Stimulated activated naive CD4-positive, alpha-beta T cell treated with Interleukin-2 at 50 U/mL for 16 hours (primary cell): ENCODE data around the gene CHD8.
"Not testable (repeated sequence)": the region's sequence is repeated elsewhere in the genome, so short reads cannot be mapped to it uniquely, and the experiment has no call there.

Experiments used
- DNase-seq: peaks from one replicate; lab custom pipeline; 2025; lab: John Stamatoyannopoulos, UW

CHD8 gene, protein sequence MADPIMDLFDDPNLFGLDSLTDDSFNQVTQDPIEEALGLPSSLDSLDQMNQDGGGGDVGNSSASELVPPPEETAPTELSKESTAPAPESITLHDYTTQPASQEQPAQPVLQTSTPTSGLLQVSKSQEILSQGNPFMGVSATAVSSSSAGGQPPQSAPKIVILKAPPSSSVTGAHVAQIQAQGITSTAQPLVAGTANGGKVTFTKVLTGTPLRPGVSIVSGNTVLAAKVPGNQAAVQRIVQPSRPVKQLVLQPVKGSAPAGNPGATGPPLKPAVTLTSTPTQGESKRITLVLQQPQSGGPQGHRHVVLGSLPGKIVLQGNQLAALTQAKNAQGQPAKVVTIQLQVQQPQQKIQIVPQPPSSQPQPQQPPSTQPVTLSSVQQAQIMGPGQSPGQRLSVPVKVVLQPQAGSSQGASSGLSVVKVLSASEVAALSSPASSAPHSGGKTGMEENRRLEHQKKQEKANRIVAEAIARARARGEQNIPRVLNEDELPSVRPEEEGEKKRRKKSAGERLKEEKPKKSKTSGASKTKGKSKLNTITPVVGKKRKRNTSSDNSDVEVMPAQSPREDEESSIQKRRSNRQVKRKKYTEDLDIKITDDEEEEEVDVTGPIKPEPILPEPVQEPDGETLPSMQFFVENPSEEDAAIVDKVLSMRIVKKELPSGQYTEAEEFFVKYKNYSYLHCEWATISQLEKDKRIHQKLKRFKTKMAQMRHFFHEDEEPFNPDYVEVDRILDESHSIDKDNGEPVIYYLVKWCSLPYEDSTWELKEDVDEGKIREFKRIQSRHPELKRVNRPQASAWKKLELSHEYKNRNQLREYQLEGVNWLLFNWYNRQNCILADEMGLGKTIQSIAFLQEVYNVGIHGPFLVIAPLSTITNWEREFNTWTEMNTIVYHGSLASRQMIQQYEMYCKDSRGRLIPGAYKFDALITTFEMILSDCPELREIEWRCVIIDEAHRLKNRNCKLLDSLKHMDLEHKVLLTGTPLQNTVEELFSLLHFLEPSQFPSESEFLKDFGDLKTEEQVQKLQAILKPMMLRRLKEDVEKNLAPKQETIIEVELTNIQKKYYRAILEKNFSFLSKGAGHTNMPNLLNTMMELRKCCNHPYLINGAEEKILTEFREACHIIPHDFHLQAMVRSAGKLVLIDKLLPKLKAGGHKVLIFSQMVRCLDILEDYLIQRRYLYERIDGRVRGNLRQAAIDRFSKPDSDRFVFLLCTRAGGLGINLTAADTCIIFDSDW (N-terminal part only)

DNA sequence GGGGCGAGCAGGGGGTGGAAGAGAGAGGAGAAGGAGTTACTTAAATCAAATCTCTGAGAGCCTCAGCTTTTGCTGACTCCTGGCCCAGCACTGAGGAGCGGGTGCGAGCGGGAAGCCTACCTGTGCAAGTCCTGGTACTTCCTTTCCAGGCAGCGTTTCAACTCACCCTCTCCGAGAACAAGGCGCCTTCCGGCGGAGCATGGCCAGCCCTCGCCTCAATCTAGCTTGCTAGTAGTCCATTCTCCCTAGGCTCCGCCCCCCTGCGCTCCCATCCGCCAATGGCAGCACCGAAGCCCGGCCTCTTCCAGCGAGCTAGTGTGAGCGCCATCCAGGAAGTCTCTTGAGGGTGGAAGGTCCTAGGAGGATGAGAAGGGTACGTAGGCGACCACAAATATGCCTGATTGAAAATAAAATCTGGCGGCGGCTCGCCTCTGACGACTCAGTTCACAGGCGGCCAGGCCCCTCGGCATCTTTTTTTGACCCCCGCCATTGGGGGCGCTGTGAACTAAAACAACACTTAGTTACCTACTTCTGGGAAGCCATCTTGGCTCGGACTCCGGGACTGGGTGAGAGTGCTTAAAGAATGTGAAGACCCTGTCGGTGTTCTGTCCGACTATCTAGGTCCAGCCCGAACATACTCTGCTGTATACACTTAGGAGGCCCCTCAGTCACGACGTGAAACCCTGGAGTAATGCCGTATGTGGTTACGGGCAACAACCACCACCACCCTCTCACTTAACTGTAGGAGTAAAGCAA, at the start of gene CHD8:
CHD8 (minus strand) TSS at position 212 of the 756 bp plus-strand sequence. CDS start 24,480 bp downstream, outside the sequence.
- peak; percentile 99 for DNase-seq

GRCh38 chr14:21505012-21505553, 49.2 kb upstream of the CHD8 start:
- no peak for DNase-seq

- no peak for DNase-seq
Observed at GRCh38 chr14:21503376-21503775, 47.5 kb upstream of the CHD8 start.

DNA sequence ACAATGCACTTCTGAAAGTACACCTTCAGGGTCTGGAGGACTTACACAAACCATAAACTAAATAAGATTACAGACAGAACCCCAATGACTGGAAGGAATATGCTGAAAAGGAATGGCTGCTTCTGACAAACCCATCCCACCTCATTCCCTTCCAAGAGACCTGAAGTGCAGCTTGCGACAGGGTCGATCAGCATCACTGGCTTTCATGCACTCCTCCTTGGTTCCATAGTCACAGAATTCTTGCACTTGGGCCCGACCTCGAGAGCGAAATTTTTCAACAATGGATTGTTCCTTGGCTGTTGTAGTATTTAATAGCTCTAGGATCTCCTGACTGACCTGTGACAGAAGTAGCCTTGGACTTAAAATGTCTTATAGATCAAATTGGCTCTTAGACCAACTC, 45.6 kb upstream of the CHD8 start:
- DNase-seq, result no peak

- no peak for DNase-seq
Observed at GRCh38 chr14:21498540-21499526, 42.9 kb upstream of the CHD8 start.

DNA sequence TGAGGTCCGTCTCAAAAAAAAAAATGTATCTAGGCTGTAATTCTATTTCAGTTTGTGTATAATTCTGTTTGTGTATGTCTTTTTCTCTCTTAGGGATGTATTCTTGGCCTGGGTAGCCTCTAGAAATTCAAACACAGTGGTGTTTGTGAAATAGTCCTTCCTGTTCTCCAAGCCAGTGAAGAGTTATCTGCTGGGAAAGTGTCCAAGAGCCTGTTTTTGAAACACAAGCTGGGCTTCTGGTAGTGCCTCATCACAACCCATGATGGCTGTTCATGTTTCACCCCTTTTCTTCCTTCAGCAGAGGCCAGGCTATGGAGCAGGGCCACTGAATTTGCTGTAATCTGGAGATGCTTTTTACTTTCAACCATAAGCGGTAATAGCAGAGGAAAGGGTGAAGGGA, 40.5 kb upstream of the CHD8 start:
- no peak for DNase-seq

DNA sequence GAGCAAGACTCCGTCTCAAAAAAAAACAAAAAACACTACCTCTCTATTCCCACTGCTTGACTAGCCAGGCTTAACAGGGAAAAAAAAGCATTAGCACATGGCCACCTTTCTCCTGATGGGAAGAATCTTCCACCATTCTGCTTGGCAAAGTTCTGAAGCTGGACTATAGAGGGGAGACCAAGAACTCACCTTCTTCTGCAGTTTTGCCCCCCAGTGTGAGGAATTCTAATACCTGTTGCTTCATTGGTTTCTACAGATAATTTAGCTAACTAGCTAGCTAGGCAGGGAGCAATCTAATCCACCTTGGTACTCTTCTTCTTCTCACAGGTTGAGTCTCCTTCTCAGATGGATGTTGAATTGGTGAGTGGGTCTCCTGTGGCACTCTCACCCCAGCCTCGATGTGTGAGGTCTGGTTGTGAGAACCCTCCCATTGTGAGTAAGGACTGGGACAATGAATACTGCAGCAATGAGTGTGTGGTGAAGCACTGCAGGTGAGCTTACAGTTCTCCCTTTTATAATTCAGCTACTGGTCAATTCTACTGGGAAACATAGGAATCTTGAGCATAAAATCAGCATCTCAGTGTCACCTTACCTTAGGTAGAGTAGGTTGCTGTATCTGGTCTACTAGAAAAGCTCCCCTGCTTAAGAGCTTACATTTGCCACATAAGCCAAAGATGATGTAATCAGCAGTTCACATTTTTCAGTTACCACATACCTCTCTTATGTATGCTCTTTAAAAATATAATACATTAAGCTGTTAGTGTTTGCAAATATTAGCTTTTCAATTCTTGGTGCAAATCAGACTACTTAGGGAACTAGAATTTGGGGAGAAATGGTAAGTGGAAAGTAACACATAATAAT, 39.2 kb upstream of the CHD8 start:
- no peak for DNase-seq

DNA sequence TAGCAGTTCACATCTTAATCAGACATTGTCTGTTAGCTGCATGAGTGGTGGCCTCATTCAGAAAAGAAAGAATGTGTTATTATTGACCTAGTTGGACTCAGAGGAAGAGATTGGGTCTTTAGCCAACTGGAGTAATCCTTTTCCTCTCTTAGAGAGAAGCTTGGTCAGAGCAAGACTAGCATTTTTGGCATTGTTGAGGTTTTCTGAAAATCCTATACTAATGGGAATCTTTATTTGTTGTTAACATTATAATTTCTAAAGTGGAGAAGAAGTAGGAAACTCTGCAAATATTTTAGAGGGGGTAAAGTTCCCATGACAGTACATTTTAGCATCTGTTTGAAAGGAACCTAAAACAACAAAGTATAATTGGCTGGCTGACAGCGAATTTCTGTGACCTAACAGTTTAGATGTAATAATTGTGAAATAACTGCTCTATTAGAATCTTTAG, 30.7 kb upstream of the CHD8 start:
- no peak for DNase-seq

- peak; percentile 95 for DNase-seq
Observed at GRCh38 chr14:21476925-21477681, 21.2 kb upstream of the CHD8 start, which contains the start of the genes RAB2B and TOX4. TSS of gene RAB2B (minus strand) at chr14:21476959. CDS start at chr14:21476872, 87 bp downstream. TSS of gene TOX4 (plus strand) at chr14:21477195. CDS start at chr14:21477279, 84 bp downstream.

DNA sequence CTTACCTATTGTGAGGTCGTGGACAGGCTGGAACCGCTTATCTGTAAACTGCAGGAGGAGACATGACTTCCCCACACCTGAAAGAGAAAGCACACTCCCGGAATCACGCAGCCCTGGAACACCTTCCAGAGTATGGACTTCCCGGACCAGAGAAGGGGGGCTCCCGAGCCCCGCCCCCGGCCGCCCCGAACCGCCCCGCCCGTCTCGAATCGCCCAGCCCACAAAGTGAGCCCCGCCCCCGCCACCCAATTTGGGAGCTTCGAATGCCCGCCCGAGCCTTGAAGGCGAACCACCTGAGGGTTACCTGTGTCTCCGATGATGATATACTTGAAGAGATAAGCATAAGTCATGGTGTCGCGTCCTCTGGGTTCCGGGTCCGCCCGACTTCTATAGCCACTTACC, 20.6 kb upstream of the CHD8 start:
- peak; percentile 89 for DNase-seq

DNA sequence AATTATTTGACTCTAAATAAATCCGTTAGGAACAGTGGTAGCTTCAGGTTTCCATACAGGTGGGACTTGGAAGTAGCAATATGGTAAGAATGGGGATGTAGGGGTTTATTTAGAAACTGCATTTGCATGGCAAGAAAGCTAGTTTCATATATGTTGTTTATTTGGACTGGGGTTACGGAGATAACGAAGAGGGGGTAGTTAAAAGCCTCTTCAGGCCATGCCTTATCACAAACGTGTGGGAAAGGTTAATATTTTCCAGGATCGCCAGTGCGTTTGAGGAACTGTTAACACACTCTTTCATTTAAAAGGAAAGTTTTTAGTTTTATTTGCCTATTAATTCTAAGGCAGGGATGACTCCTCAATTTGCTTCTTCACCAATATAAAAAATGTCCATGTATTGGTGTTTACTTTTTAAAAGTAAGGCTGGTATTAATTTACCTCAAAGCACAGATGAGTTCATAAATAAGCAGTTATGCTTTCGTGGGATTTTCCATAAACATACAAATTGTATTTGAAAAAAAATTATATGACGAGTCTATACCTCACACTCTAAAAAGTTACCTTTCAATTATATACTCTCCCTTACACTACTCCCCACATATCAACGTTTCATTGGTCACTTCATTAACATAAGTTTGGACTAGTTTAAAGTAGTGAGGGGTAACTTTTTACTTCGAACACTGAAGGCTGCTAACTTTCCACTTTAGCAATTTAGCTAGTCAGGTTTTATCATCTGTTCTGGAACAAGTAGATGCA, 20.0 kb upstream of the CHD8 start:
- DNase-seq, result no peak

DNA sequence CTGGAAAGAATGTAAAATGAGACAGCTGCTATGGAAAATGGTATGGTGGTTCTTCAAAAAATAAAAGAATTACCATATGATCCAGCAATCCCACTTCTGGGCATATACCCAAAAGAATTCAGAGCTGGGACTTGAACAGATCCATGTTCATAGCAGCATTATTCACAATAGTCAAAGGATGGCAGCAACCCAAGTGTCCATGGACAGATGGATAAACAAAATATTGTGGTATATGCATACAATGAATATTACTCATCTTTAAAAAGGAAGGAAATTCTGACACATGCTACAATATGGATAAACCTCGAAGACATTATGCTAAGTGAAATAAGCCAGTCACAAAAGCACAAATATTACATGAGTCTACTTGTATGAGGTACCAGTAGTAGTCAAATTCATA, 11.7 kb upstream of the CHD8 start:
- no peak for DNase-seq

DNA sequence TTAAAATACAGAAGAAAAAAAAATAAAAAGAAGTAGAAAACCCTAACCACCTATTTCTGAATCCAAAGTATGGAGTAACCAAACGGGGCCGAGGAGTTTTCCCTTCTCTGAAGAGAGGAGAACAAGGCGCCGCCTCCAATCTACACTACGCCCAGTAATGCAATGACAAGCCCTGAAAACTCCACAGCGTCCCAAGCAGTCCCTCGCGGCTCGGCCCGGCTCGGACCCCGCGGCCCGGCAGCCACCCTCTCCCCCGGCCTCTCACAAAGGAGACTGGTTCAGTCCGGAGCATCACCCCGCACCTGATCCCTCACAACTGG, 371 bp downstream of the CHD8 start:
- no peak for DNase-seq

GRCh38 chr14:21454843-21455544, 929 bp downstream of the CHD8 start:
- DNase-seq, result peak; percentile 11

GRCh38 chr14:21449899-21450216, 6.1 kb downstream of the CHD8 start:
- DNase-seq, result no peak

DNA sequence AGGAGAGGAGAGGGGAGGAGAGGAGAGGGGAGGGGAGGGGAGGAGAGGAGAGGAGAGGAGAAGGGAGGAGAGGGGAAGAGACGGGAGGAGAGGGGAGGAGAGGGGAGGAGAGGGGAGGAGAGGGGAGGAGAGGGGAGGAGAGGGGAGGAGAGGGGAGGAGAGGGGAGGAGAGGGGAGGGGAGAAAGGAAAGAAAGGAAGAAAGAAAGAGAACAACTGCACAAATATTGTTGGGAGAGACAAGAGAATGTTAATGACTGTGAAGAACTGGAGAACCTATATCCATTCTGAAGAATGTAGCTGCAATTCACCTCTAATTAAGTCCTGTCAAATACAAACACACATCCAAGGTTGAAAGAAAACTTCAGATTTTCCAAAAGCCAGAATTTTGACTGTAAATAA, 13.3 kb downstream of the CHD8 start:
- not testable (repeated sequence) for DNase-seq

- DNase-seq, result no peak
Observed at GRCh38 chr14:21440859-21441258, 15.1 kb downstream of the CHD8 start.
